Spleen (tissue), 11 donors: ENCODE measurements around the gene DBNDD1. TPM values are rescaled to one million over a fixed set of nuclear protein-coding genes. Genes with fewer than 3 reads are reported as not detected.

ENCODE experiments used
- DNase-seq: peaks from one replicate; pipeline ENCODE4 v3.0.0-alpha.2; 2020
- H3K27ac ChIP-seq, 8 donors: fragments of 200-600 bp; sonication (generic) in 7 of 8; 1 replicate in 4 of 8; 2 replicates in 4 of 8; pipeline versions ENCODE4 v1.5.0 to v1.8.0; 2016 to 2021; ENCODE audit warnings: inconsistent platforms in 4 of 8, mild to moderate bottlenecking in 4 of 8, moderate library complexity in 1 of 8
- H3K27me3 ChIP-seq, 7 donors: fragments of 200-600 bp; sonication (generic) in 6 of 7; replicated peaks in 1 of 7; 1 replicate in 4 of 7; 2 replicates in 3 of 7; pipeline versions ENCODE4 v1.5.0 to v1.8.0; 2016 to 2021; ENCODE audit warnings: inconsistent platforms in 3 of 7, mild to moderate bottlenecking in 1 of 7
- H3K36me3 ChIP-seq, 6 donors: fragments of 200-600 bp; sonication (generic) in 5 of 6; 1 replicate in 4 of 6; 2 replicates in 2 of 6; pipeline versions ENCODE4 v1.5.0 to v1.8.0; 2016 to 2021; ENCODE audit warnings: inconsistent platforms in 2 of 6
- H3K4me1 ChIP-seq, 6 donors: fragments of 200-600 bp; sonication (generic) in 5 of 6; 1 replicate in 3 of 6; 2 replicates in 3 of 6; pipeline versions ENCODE4 v1.5.0 to v1.8.0; 2016 to 2021; ENCODE audit warnings: inconsistent platforms in 3 of 6
- H3K4me3 ChIP-seq, 8 donors: fragments of 200-600 bp; sonication (generic) in 7 of 8; 1 replicate in 4 of 8; 2 replicates in 4 of 8; pipeline versions ENCODE4 v1.5.0 to v1.8.0; 2016 to 2021; ENCODE audit warnings: inconsistent platforms in 4 of 8, mild to moderate bottlenecking in 4 of 8, moderate library complexity in 2 of 8
- H3K9me3 ChIP-seq, 8 donors: fragments of 200-600 bp; sonication (generic) in 7 of 8; 1 replicate in 4 of 8; 2 replicates in 4 of 8; pipeline versions ENCODE4 v1.5.0 to v1.8.0; 2016 to 2021; ENCODE audit warnings: inconsistent platforms in 4 of 8
- POLR2A ChIP-seq, 3 donors: fragments of 450-650 bp; IDR thresholded peaks; one replicate each; pipeline ENCODE4 v1.5.1; 2017; ENCODE audit warnings: antibody characterized with exemption in 3 of 3, mild to moderate bottlenecking in 1 of 3
- POLR2AphosphoS5 ChIP-seq, 3 donors: sonication (generic); formaldehyde crosslinking; IDR thresholded peaks; one replicate each; pipeline ENCODE4 v1.5.1; 2017; ENCODE audit warnings: antibody characterized with exemption in 3 of 3
- WGBS, 5 donors: extraction: QIAGEN DNeasy Blood & Tissue Kit in 3 of 5; methylation state at CpG; one replicate each; pipeline versions ENCODE4 v1.1.5 to v1.1.7; 2013 to 2018; 5-methylcytosine and 5-hydroxymethylcytosine counted together
- intact Hi-C: fragments of 100-400 bp; cut with DNase I; formaldehyde crosslinking; loops from one replicate; pipeline ENCODE4 v1.15.0; 2023; ENCODE audit warnings: low total_unique reads
- polyA plus RNA-seq, 3 donors: library from polyadenylated mRNA; stranded (reverse); fragments of 200-250 nt; gene quantifications; one replicate each; pipeline ENCODE4 v1.2.1, GENCODE V29; 2013
- total RNA-seq, 7 donors: library from RNA; depleted of rRNA in 3 of 7; stranded (reverse); fragments of >200 nt in 3 of 7; fragmentation: NEBNext Ultra II Directional in 4 of 7; extraction: Animal tissue kit (Norgen Biotek cat#: 25700) in 4 of 7; gene quantifications; one replicate each; pipeline versions ENCODE4 v1.1.0 to v1.2.1, GENCODE V29; 2016 to 2021
- TF ChIP-seq, protein P1 (sequence below), 11 experiments: fragments of 200-600 bp in 7 of 11; fragments of 450-650 bp in 4 of 11; sonication (generic) in 4 of 11; IDR thresholded peaks in 8 of 11; conservative IDR thresholded peaks in 3 of 11; 1 replicate in 7 of 11; 2 replicates in 4 of 11; pipeline versions ENCODE4 v1.4.0 to v1.8.0; 2016 to 2021; ENCODE audit warnings: antibody characterized with exemption in 11 of 11, inconsistent platforms in 4 of 11, mild to moderate bottlenecking in 1 of 11
- donor health status: healthy with polysubstance abuse.
- donor health status: DM: no; HTN: no; CAD: no; lungs with moderate emphysema.
- donor health status: DM: no; HTN: no; CAD: no.
- donor health status: Bipolar disorder and iron deficiency.
- donor health status: healthy.
- donor health status: DM: no; HTN: no; CAD: no.
- donor health status: DM: yes; HTN: yes; CAD: no.

The DBNDD1 gene
- total and polyA plus RNA-seq, 10 donors: 0.66 to 3.7 (median 1.7) TPM

DNA sequence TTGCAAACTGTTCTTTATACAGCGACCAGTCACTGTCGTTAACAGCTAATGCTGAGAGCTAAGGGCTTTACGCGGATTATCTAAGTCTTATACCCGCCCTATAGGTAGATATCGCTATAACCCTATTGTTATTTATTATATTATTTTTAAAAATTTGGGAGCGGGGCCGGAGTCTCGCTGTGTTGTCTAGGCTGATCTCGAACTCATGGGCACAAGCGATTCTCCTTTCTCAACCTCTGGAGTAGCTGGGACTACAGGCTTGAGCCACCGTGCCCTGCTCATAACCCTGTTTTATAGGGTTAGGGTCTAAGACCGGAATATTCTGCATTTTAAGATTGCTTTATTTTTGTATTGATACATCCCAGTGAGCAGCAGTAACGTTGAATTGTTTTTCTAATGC lies 46.0 kb downstream of the DBNDD1 start:
- peaks cover 0 to 16% (median 8%) of the 10 kb centered on the region in 6 donors for H3K36me3 ChIP-seq
- TF ChIP-seq, protein P1, sequence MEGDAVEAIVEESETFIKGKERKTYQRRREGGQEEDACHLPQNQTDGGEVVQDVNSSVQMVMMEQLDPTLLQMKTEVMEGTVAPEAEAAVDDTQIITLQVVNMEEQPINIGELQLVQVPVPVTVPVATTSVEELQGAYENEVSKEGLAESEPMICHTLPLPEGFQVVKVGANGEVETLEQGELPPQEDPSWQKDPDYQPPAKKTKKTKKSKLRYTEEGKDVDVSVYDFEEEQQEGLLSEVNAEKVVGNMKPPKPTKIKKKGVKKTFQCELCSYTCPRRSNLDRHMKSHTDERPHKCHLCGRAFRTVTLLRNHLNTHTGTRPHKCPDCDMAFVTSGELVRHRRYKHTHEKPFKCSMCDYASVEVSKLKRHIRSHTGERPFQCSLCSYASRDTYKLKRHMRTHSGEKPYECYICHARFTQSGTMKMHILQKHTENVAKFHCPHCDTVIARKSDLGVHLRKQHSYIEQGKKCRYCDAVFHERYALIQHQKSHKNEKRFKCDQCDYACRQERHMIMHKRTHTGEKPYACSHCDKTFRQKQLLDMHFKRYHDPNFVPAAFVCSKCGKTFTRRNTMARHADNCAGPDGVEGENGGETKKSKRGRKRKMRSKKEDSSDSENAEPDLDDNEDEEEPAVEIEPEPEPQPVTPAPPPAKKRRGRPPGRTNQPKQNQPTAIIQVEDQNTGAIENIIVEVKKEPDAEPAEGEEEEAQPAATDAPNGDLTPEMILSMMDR (IDR thresholded peaks at IDR 0.05 in 8 of 11, conservative IDR thresholded peaks at IDR 0.05 in 3 of 11): no peak
- TF ChIP-seq POLR2A (IDR thresholded peaks at IDR 0.05) (no peak), POLR2AphosphoS5 (IDR thresholded peaks at IDR 0.05) (no peak)
- peak overlapping the region; percentile 86 to 99 (median 95) for H3K27ac ChIP-seq

DNA sequence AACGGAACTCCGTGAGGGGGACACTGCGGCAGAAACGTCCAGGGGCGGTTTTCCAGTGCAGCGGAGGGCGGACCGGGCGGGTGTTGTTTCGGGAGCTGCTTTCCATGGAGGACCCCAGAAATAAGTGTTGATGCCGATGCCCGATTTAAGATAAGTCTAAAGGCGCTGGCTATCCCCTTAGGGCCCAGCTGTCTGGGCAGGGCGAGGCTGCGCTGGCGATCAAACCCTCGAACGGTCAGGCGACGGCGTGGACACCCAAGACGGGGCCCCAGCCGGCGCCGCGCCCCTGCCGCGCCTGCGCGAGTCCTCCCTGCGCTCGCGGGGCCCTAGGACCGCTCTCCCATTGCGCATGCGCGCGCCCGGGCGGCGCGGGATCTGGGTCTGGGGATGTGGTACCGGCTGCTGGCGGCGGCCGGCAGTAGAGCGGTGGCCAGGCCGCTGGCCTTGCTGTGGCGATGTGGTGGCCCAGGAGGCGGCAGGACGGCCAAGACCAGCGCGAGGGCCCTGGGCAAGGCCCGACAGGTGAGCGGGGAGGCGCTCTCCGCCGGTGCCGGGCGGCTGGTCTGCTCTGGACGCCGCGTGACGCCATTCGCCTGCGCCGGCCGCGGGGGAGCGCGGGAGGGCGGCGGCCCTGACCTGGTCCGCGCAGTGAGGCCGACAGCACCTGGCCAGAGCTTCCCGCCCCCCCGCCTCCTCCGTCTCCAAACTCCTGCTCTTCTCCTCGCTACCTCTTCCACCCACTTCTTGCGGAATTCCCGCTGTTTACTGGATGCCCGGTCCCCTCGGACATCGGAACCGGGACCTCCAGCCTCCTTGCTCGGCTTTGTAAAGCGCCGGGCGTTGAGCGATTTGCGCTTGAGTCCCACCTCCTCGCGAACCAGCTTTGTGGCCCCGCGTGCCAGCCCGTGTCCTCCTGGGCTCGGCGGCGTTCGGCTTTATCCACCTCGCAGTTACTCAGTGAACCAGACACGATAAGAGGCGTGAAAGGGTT lies 46.7 kb downstream of the DBNDD1 start:
- WGBS, 5 donors: 0 to 2% (median 1%) methylated on average over 41 to 104 of the region's 104 CpGs

More for the DNA sequence above, 46.0 kb downstream of the DBNDD1 start:
- WGBS, 5 donors: 13 to 18% (median 17%) methylated on average over 14 of the region's 14 CpGs
- H3K4me1 ChIP-seq: peaks cover 25 to 68% (median 45%) of the 10 kb centered on the region in 6 donors
- no peaks in the 10 kb centered on the region for H3K27me3 ChIP-seq
- no peaks in the 10 kb centered on the region for H3K9me3 ChIP-seq
- intact Hi-C loops: no loop called here
- H3K4me3 ChIP-seq: peak overlapping the region; percentile 64 to 97 (median 92)
- DNase-seq: no peak

DNA sequence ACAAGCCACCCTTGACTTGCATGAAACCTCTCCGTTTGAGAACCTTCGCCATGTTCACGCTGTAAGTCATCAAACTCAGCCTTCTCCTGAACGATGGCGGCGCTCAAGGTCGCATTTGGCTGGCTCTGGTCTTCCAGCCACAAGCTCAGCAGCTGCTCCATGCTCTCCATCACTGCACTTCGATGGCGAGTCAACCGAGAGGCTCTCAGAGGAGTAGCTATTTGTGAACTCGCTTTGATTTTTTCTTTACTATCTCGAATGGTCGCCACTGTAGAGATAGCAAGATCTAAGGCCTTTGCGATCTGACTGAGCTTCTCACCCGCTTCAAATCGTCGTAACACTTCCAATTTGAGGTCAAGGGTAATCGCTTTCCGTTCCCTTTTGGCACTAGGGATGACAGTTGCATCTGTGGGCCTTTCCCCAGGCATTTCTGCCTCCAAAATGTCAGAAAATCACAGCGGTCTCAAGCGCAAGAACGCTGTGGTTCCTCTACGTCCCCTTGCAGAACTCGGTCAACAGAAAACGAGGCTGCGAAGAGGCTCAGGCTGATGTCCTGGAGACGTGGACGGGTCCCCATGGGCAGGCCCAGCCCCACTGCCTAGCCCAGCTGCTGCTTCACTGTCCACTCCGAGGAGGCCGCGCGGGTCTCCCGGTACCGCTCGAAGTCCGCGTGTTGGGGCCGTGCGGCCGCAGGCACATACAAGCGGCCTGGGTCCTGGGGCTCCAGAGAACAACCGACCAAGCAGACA lies 47.6 kb downstream of the DBNDD1 start:
- 44 to 54% (median 45%) methylated on average over 40 to 42 of the region's 42 CpGs for WGBS, 5 donors
- no peaks in the 10 kb centered on the region for H3K9me3 ChIP-seq
- H3K36me3 ChIP-seq: peaks cover 0 to 19% (median under 1%) of the 10 kb centered on the region in 6 donors
- H3K4me3 ChIP-seq: peak overlapping the region; percentile 64 to 97 (median 92)
- peak overlapping the region; percentile 86 to 99 (median 95) for H3K27ac ChIP-seq
- H3K27me3 ChIP-seq: no peaks in the 10 kb centered on the region
- DNase-seq: peak; percentile 90
- TF ChIP-seq POLR2A (IDR thresholded peaks at IDR 0.05) (no peak), POLR2AphosphoS5 (IDR thresholded peaks at IDR 0.05) (no peak)
- TF ChIP-seq, protein P1 (IDR thresholded peaks at IDR 0.05 in 8 of 11, conservative IDR thresholded peaks at IDR 0.05 in 3 of 11): no peak
- intact Hi-C loops: no loop called here
- H3K4me1 ChIP-seq: peaks cover 25 to 74% (median 45%) of the 10 kb centered on the region in 6 donors

More for the DNA sequence above, 46.7 kb downstream of the DBNDD1 start:
- Histone ChIP-seq H3K27me3 (no peaks in the 10 kb centered on the region), H3K9me3 (no peaks in the 10 kb centered on the region), H3K27ac (peak overlapping the region; percentile 86 to 99 (median 95)), H3K36me3 (peaks cover 0 to 14% (median 1%) of the 10 kb centered on the region in 6 donors), H3K4me3 (peak overlapping the region; percentile 64 to 97 (median 92)), H3K4me1 (peaks cover 25 to 73% (median 45%) of the 10 kb centered on the region in 6 donors)
- DNase-seq: peak; percentile 99
- intact Hi-C loops: no loop called here
- peak in 2 of 3 donors; percentile 74 to 78 for TF ChIP-seq POLR2A (IDR thresholded peaks at IDR 0.05)
- TF ChIP-seq POLR2AphosphoS5 (IDR thresholded peaks at IDR 0.05): peak; percentile 96 to 97 (median 96)
- TF ChIP-seq, protein P1 (IDR thresholded peaks at IDR 0.05 in 8 of 11, conservative IDR thresholded peaks at IDR 0.05 in 3 of 11): peak in 5 of 11 experiments; percentile 10 to 46 (median 29)
